GM12878 (cell line): ENCODE results near the gene PDE6G. TPM values are rescaled to one million over a fixed set of nuclear protein-coding genes. Genes with fewer than 3 reads are reported as not detected.

ENCODE experiments used
- ATAC-seq: fragments of 200-7000 bp; cut with Tn5 transposase; 3 replicates; pipeline ENCODE4 v1.9.1; 2020; ENCODE audit warnings: mild to moderate bottlenecking, moderate library complexity
- BruUV-seq: library from RNA; stranded (reverse); fragments of 400-500 nt; replicated peaks from 2 replicates; lab custom pipeline; 2021; lab: Mats Ljungman, UMichigan
- CTCF ChIA-PET: fragments of 300-600 bp; sonication (Branson Sonifier 250); formaldehyde crosslinking; extraction: SDS; loops from one replicate; lab custom pipeline; 2021; ENCODE audit warnings: inconsistent platforms; lab: Yijun Ruan, JAX
- POLR2A ChIA-PET: fragments of 350-600 bp; formaldehyde crosslinking; extraction: SDS; loops from one replicate; lab custom pipeline; 2021; ENCODE audit warnings: inconsistent platforms; lab: Charles Lee
- RAD21 ChIA-PET: fragments of 300-600 bp; sonication (Branson Sonifier 250); formaldehyde crosslinking; loops from one replicate; lab custom pipeline; 2023; ENCODE audit warnings: antibody characterized with exemption; ENCODE audit not compliant: unreplicated experiment; lab: Charles Lee
- SMC1A ChIA-PET: fragments of 300-600 bp; sonication (Branson Sonifier 250); formaldehyde crosslinking; loops from one replicate; lab custom pipeline; 2023; ENCODE audit not compliant: unreplicated experiment, uncharacterized antibody; lab: Charles Lee
- DNase-seq: peaks from one replicate; pipeline ENCODE4 v3.0.0-alpha.2; 2011; ENCODE audit warnings: low read depth, low spot score
- FAIRE-seq: peaks from 3 replicates; lab custom pipeline; 2011; peaks lifted over from hg19 to GRCh38; lab: Jason Lieb, UNC
- H2AFZ ChIP-seq: 2 replicates; pipeline ENCODE4 v1.6.0; 2011; ENCODE audit warnings: low read depth, low read length, control low read depth; ENCODE audit not compliant: control insufficient read depth
- H3K27ac ChIP-seq: 2 replicates; pipeline ENCODE4 v1.5.1; 2011; ENCODE audit warnings: control low read depth; ENCODE audit not compliant: control insufficient read depth, insufficient read depth
- H3K27me3 ChIP-seq, 2 experiments: replicated peaks in 1 of 2; 2 replicates each; pipeline versions ENCODE4 v1.6.0 to v1.6.1; 2011; ENCODE audit warnings: low read length in 1 of 2; ENCODE audit not compliant: control insufficient read depth in 2 of 2, insufficient read depth in 2 of 2
- H3K36me3 ChIP-seq, 2 experiments: 2 replicates each; pipeline ENCODE4 v1.5.1; 2011; ENCODE audit warnings: low read length in 1 of 2; ENCODE audit not compliant: control insufficient read depth in 2 of 2, insufficient read depth in 2 of 2
- H3K4me1 ChIP-seq: 2 replicates; pipeline ENCODE4 v1.6.1; 2011; ENCODE audit warnings: mild to moderate bottlenecking, low read length, moderate library complexity, mixed read lengths; ENCODE audit not compliant: control insufficient read depth, insufficient read depth
- H3K4me2 ChIP-seq: 2 replicates; pipeline ENCODE4 v1.6.0; 2011; ENCODE audit warnings: control low read depth; ENCODE audit not compliant: control insufficient read depth, insufficient read depth
- H3K4me3 ChIP-seq: fragments of 200-600 bp; sonication (generic); 2 replicates; pipeline ENCODE4 v1.5.1; 2016
- H3K79me2 ChIP-seq: 2 replicates; pipeline ENCODE4 v1.6.0; 2011; ENCODE audit warnings: low read length; ENCODE audit not compliant: control insufficient read depth, insufficient read depth
- H3K9ac ChIP-seq: 2 replicates; pipeline ENCODE4 v1.8.0; 2011; ENCODE audit warnings: low read length, control low read depth, mixed read lengths; ENCODE audit not compliant: control insufficient read depth, insufficient read depth
- H3K9me3 ChIP-seq: replicated peaks from 3 replicates; pipeline ENCODE4 v1.5.1; 2011; ENCODE audit warnings: mild to moderate bottlenecking, low read length; ENCODE audit not compliant: control insufficient read depth, insufficient read depth
- H4K20me1 ChIP-seq: 2 replicates; pipeline ENCODE4 v1.6.0; 2011; ENCODE audit not compliant: control insufficient read depth, insufficient read depth
- BACH1 ChIP-seq: fragments of 450-650 bp; IDR thresholded peaks from 2 replicates; pipeline ENCODE4 v1.6.1; 2017; ENCODE audit warnings: mild to moderate bottlenecking, borderline replicate concordance
- CHD2 ChIP-seq: IDR thresholded peaks from 2 replicates; pipeline ENCODE4 v1.6.1; 2011; ENCODE audit warnings: low read depth, low read length, improper control_type of control experiment, borderline replicate concordance
- E2F8 ChIP-seq: fragments of 450-650 bp; IDR thresholded peaks from 2 replicates; pipeline ENCODE4 v1.6.1; 2018; ENCODE audit warnings: mild to moderate bottlenecking, low read depth, moderate library complexity; ENCODE audit not compliant: partially characterized antibody
- RCOR1 ChIP-seq: conservative IDR thresholded peaks from 2 replicates; pipeline ENCODE4 v1.6.1; 2012; ENCODE audit warnings: low read depth, low read length, improper control_type of control experiment
- RUNX3 ChIP-seq: IDR thresholded peaks from 2 replicates; pipeline ENCODE4 v1.6.1; 2012; ENCODE audit warnings: low read length, inconsistent platforms
- SKIL ChIP-seq: fragments of 450-650 bp; IDR thresholded peaks from 2 replicates; pipeline ENCODE4 v1.6.1; 2017; ENCODE audit warnings: mild to moderate bottlenecking, low read depth, inconsistent platforms; ENCODE audit not compliant: poor library complexity, severe bottlenecking
- SRF ChIP-seq, 2 experiments: IDR thresholded peaks; 2 replicates each; pipeline ENCODE4 v1.6.1; 2011; ENCODE audit warnings: low read depth in 2 of 2, low read length in 2 of 2, mild to moderate bottlenecking in 1 of 2, moderate library complexity in 1 of 2
- TBL1XR1 ChIP-seq: IDR thresholded peaks from 2 replicates; pipeline ENCODE4 v1.6.1; 2012; ENCODE audit warnings: low read depth, low read length, improper control_type of control experiment
- ZNF274 ChIP-seq: IDR thresholded peaks from one replicate; pipeline ENCODE4 v1.8.0; 2011; ENCODE audit not compliant: insufficient read length, insufficient read depth
- WGBS: methylation state at CpG from one replicate; pipeline ENCODE4 v1.1.6; 2016; ENCODE audit warnings: low lambda C conversion rate; ENCODE audit not compliant: insufficient replicate concordance, insufficient coverage; ENCODE audit errors: missing lambda C conversion rate; 5-methylcytosine and 5-hydroxymethylcytosine counted together
- in situ Hi-C: fragments of 300-500 bp; cut with MboI; formaldehyde crosslinking; loops from 9 replicates; pipeline ENCODE4 v1.14.3; 2018; ENCODE audit warnings: mixed read lengths
- intact Hi-C: fragments of 100-400 bp; cut with micrococcal nuclease; formaldehyde crosslinking; loops from one replicate; pipeline ENCODE4 v1.14.2; 2022; ENCODE audit not compliant: unreplicated experiment
- polyA plus RNA-seq, 11 experiments: library from polyadenylated mRNA; depleted of rRNA in 4 of 11; unstranded in 6 of 11; stranded (reverse) in 5 of 11; fragments of >200 nt; fragmentation: Nextera tagmentation in 4 of 11; fragmentation: Illumina TruSeq in 1 of 11; extraction: Ambion mirVana in 4 of 11; extraction: Trizol in 1 of 11; gene quantifications; 1 replicate in 1 of 11; 2 replicates in 10 of 11; pipeline versions ENCODE4 v1.2.1 to v1.2.3, GENCODE V29; 2011 to 2016; ENCODE audit warnings: inconsistent platforms in 2 of 11, missing spikeins in 2 of 11, low read depth in 1 of 11
- total RNA-seq, 4 experiments: library from RNA; depleted of rRNA in 3 of 4; stranded (reverse); fragments of >200 nt in 3 of 4; fragmentation: Illumina TruSeq in 1 of 4; extraction: Trizol in 1 of 4; gene quantifications; 2 replicates each; pipeline versions ENCODE4 v1.2.1 to v1.2.3, GENCODE V29; 2013 to 2021
- TF ChIP-seq, protein P1 (sequence below): IDR thresholded peaks from 2 replicates; pipeline ENCODE4 v1.6.1; 2012; ENCODE audit warnings: low read depth, low read length, improper control_type of control experiment
- TF ChIP-seq, protein P2 (sequence below): fragments of 450-650 bp; IDR thresholded peaks from 2 replicates; pipeline ENCODE4 v1.6.1; 2017; ENCODE audit warnings: mild to moderate bottlenecking, moderate library complexity

Gene PDE6G
- total and polyA plus RNA-seq, 10 of the 15 experiments (the other 5 are each of a cell fraction or from before 2014, with no cell fraction given) = 0.55 to 12.1 (median 4.3) TPM

DNA sequence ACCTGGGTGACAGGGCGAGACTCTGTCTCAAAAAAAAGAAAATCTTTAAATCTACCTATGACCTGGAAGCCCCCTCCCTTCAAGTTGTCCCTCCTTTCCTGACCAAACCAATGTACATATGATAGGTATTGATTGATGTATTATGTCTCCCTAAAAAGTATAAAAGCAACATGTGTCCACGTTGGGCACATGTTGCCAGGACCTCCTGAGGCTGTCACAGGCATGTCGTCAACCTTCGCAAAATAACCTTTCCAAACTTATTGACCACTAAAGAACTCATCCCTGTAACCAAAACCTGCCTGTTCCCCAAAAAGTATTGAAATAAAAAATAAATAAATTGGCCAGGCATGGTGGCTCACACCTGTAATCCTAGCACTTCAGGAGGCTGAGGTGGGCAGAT lies 5.7 kb upstream of the PDE6G start:
- no peak overlapping the region for H3K27ac ChIP-seq
- ATAC-seq = no peak
- ChIA-PET SMC1A (no interaction called here), RAD21 (no interaction called here), CTCF (no interaction called here), POLR2A (no interaction called here)
- TF ChIP-seq, protein P1, sequence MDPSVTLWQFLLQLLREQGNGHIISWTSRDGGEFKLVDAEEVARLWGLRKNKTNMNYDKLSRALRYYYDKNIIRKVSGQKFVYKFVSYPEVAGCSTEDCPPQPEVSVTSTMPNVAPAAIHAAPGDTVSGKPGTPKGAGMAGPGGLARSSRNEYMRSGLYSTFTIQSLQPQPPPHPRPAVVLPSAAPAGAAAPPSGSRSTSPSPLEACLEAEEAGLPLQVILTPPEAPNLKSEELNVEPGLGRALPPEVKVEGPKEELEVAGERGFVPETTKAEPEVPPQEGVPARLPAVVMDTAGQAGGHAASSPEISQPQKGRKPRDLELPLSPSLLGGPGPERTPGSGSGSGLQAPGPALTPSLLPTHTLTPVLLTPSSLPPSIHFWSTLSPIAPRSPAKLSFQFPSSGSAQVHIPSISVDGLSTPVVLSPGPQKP = no peak
- no peak for TF ChIP-seq RCOR1
- TF ChIP-seq E2F8 = no peak
- TF ChIP-seq ZNF274 = no peak
- TF ChIP-seq TBL1XR1 = no peak
- TF ChIP-seq, protein P2, sequence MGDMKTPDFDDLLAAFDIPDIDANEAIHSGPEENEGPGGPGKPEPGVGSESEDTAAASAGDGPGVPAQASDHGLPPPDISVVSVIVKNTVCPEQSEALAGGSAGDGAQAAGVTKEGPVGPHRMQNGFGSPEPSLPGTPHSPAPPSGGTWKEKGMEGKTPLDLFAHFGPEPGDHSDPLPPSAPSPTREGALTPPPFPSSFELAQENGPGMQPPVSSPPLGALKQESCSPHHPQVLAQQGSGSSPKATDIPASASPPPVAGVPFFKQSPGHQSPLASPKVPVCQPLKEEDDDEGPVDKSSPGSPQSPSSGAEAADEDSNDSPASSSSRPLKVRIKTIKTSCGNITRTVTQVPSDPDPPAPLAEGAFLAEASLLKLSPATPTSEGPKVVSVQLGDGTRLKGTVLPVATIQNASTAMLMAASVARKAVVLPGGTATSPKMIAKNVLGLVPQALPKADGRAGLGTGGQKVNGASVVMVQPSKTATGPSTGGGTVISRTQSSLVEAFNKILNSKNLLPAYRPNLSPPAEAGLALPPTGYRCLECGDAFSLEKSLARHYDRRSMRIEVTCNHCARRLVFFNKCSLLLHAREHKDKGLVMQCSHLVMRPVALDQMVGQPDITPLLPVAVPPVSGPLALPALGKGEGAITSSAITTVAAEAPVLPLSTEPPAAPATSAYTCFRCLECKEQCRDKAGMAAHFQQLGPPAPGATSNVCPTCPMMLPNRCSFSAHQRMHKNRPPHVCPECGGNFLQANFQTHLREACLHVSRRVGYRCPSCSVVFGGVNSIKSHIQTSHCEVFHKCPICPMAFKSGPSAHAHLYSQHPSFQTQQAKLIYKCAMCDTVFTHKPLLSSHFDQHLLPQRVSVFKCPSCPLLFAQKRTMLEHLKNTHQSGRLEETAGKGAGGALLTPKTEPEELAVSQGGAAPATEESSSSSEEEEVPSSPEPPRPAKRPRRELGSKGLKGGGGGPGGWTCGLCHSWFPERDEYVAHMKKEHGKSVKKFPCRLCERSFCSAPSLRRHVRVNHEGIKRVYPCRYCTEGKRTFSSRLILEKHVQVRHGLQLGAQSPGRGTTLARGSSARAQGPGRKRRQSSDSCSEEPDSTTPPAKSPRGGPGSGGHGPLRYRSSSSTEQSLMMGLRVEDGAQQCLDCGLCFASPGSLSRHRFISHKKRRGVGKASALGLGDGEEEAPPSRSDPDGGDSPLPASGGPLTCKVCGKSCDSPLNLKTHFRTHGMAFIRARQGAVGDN = no peak
- no peak for TF ChIP-seq CHD2
- no peak for TF ChIP-seq BACH1
- TF ChIP-seq RUNX3 = no peak
- TF ChIP-seq SKIL = no peak
- TF ChIP-seq SRF (IDR thresholded peaks at IDR 0.05; ENCODE audit: low read depth in 2 of 2, low read length in 2 of 2) = no peak
- peaks cover 13% of the 10 kb centered on the region for H3K4me1 ChIP-seq
- H3K9me3 ChIP-seq = no peaks in the 10 kb centered on the region
- 96% methylated on average over 4 of the region's 4 CpGs for WGBS
- intact Hi-C loops = no loop called here
- no peaks in the 10 kb centered on the region for H4K20me1 ChIP-seq
- H3K9ac ChIP-seq = no peak overlapping the region
- H2AFZ ChIP-seq = no peak overlapping the region
- peaks cover 21% of the 10 kb centered on the region for H3K79me2 ChIP-seq
- no peak for FAIRE-seq
- H3K27me3 ChIP-seq = no peaks in the 10 kb centered on the region
- in situ Hi-C loops = no loop called here
- H3K4me3 ChIP-seq = no peak overlapping the region
- BruUV-seq = no TSS peak
- DNase-seq = no peak
- no peaks in the 10 kb centered on the region; a peak in 1 of 4 replicates for H3K36me3 ChIP-seq
- H3K4me2 ChIP-seq = no peak overlapping the region
